ENCODE measurements around the gene MAGI2. TPM values are rescaled to one million over a fixed set of nuclear protein-coding genes. Genes with fewer than 3 reads are reported as not detected.

Gene MAGI2
- total RNA-seq, 1 donor from 2014 or later, result 5.4 TPM

DNA sequence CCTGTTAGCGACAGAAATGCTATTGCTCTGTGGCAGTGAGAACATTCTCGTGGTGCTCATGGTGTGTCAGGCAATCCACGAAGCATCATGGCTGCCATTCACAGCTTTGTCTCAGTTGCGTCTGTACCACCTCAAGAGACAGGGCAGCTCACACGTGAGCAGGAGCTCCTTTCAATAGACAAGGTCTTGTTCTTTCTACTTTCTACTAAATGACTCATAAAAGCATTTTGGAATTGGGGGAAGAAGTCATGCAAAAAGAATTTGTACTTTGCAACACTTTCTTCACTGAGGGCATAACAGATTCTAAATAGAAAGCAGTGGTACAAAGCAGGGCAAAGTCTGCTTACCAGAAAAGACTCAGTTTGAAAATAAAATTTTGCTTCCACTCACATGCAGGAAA is 1016.3 kb downstream of the MAGI2 start:
- Histone ChIP-seq H3K9me3 (ENCODE audit: insufficient read depth, low read depth, low read length) (no peaks in the 10 kb centered on the region), H4K20me1 (ENCODE audit: insufficient read depth, low read length) (no peaks in the 10 kb centered on the region), H3K36me3 (ENCODE audit: insufficient read depth, low read length) (no peaks in the 10 kb centered on the region), H3K79me2 (ENCODE audit: insufficient read depth, low read length) (no peaks in the 10 kb centered on the region), H3K27me3 (ENCODE audit: insufficient read depth, low read length) (no peaks in the 10 kb centered on the region), H3K4me1 (ENCODE audit: insufficient read depth, low read length) (peaks cover 7% of the 10 kb centered on the region), H3K4me2 (ENCODE audit: low read length) (peak overlapping the region; percentile 30), H3K4me3 (ENCODE audit: insufficient read depth, low read depth, low read length) (no peak overlapping the region), H3K9ac (ENCODE audit: low read length) (no peak overlapping the region), H2AFZ (ENCODE audit: low read depth, low read length) (peak overlapping the region; percentile 2), H3K27ac (ENCODE audit: low read depth, low read length) (no peak overlapping the region)
- peaks cover 11% of the 10 kb centered on the region for H3K4me1 Mint-ChIP-seq (ENCODE audit: low read depth, unreplicated experiment)
- H3K4me3 Mint-ChIP-seq (ENCODE audit: unreplicated experiment), result no peak overlapping the region
- TF ChIP-seq, protein P1, sequence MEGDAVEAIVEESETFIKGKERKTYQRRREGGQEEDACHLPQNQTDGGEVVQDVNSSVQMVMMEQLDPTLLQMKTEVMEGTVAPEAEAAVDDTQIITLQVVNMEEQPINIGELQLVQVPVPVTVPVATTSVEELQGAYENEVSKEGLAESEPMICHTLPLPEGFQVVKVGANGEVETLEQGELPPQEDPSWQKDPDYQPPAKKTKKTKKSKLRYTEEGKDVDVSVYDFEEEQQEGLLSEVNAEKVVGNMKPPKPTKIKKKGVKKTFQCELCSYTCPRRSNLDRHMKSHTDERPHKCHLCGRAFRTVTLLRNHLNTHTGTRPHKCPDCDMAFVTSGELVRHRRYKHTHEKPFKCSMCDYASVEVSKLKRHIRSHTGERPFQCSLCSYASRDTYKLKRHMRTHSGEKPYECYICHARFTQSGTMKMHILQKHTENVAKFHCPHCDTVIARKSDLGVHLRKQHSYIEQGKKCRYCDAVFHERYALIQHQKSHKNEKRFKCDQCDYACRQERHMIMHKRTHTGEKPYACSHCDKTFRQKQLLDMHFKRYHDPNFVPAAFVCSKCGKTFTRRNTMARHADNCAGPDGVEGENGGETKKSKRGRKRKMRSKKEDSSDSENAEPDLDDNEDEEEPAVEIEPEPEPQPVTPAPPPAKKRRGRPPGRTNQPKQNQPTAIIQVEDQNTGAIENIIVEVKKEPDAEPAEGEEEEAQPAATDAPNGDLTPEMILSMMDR (IDR thresholded peaks at IDR 0.05; ENCODE audit: insufficient read depth, low read depth, low read length), result no peak
- TF ChIP-seq EZH2 (IDR thresholded peaks at IDR 0.05; ENCODE audit: insufficient read depth, low read length), result no peak
- H3K27ac Mint-ChIP-seq (ENCODE audit: unreplicated experiment), result peak overlapping the region; percentile 19
- H3K9me3 Mint-ChIP-seq (ENCODE audit: unreplicated experiment), result peaks cover 2% of the 10 kb centered on the region
- peak; percentile 60 for DNase-seq (ENCODE audit: low read depth)
- peak; percentile 86 for FAIRE-seq
- H3K27me3 Mint-ChIP-seq (ENCODE audit: low read depth, unreplicated experiment), result no peaks in the 10 kb centered on the region
- H3K36me3 Mint-ChIP-seq (ENCODE audit: low read depth, unreplicated experiment), result no peaks in the 10 kb centered on the region

DNA sequence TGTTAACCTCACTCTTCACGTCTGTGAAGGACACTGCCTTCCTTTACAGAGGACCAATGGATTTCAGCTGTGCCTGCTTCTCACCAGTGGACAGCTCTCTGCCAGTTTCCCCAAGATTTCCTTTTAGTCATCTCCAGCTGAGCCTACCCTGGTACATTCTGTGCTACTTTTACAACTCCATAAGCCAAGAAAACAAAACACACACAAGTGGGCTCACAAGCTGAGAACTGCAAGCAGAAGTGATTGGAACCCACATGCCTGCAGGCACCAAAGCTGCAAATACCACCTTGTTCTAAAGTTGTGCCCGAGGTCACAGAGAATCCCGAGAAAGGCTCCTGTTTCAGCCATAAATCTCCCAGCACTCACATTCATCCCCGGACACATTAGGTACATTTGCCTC is 1018.1 kb downstream of the MAGI2 start:
- H3K9me3 Mint-ChIP-seq (ENCODE audit: unreplicated experiment), result peaks cover 2% of the 10 kb centered on the region
- no peaks in the 10 kb centered on the region for H3K27me3 ChIP-seq (ENCODE audit: insufficient read depth, low read length)
- no peak for DNase-seq (ENCODE audit: low read depth)
- no peak overlapping the region for H3K4me3 ChIP-seq (ENCODE audit: insufficient read depth, low read depth, low read length)
- H3K9ac ChIP-seq (ENCODE audit: low read length), result no peak overlapping the region
- H3K4me2 ChIP-seq (ENCODE audit: low read length), result no peak overlapping the region
- H3K79me2 ChIP-seq (ENCODE audit: insufficient read depth, low read length), result no peaks in the 10 kb centered on the region
- no peak overlapping the region for H3K27ac Mint-ChIP-seq (ENCODE audit: unreplicated experiment)
- H3K27me3 Mint-ChIP-seq (ENCODE audit: low read depth, unreplicated experiment), result no peaks in the 10 kb centered on the region
- no peaks in the 10 kb centered on the region for H3K36me3 Mint-ChIP-seq (ENCODE audit: low read depth, unreplicated experiment)
- H3K36me3 ChIP-seq (ENCODE audit: insufficient read depth, low read length), result no peaks in the 10 kb centered on the region
- FAIRE-seq, result no peak
- H3K4me3 Mint-ChIP-seq (ENCODE audit: unreplicated experiment), result no peak overlapping the region
- TF ChIP-seq EZH2 (IDR thresholded peaks at IDR 0.05; ENCODE audit: insufficient read depth, low read length), result no peak
- TF ChIP-seq, protein P1 (IDR thresholded peaks at IDR 0.05; ENCODE audit: insufficient read depth, low read depth, low read length), result no peak
- H3K4me1 Mint-ChIP-seq (ENCODE audit: low read depth, unreplicated experiment), result peaks cover 11% of the 10 kb centered on the region
- H3K27ac ChIP-seq (ENCODE audit: low read depth, low read length), result no peak overlapping the region
- no peaks in the 10 kb centered on the region for H4K20me1 ChIP-seq (ENCODE audit: insufficient read depth, low read length)
- H3K9me3 ChIP-seq (ENCODE audit: insufficient read depth, low read depth, low read length), result no peaks in the 10 kb centered on the region
- H3K4me1 ChIP-seq (ENCODE audit: insufficient read depth, low read length), result peaks cover 7% of the 10 kb centered on the region
- H2AFZ ChIP-seq (ENCODE audit: low read depth, low read length), result no peak overlapping the region

DNA sequence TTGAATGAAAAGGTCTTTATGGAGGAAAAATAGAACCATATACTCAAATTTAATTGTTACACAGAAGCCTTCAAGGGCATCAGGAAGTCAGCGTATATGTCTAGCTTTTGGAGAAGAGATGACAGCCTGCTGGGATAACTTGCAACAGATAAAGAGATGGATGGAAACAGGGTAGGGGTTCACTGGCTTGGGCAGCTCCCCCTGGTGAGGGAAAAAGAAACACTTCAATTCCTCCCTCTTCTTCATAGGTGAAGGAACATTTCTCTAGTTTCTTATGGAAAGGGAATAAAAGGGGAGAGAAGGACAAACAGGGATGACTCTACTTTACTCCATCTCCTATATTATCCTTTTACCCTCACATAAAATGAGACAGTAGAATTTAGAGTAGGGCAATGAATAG is 1019.2 kb downstream of the MAGI2 start:
- H3K9ac ChIP-seq (ENCODE audit: low read length), result no peak overlapping the region
- no peak for DNase-seq (ENCODE audit: low read depth)
- Mint-ChIP-seq H3K27ac (ENCODE audit: unreplicated experiment) (no peak overlapping the region), H3K4me1 (ENCODE audit: low read depth, unreplicated experiment) (peaks cover 11% of the 10 kb centered on the region), H3K9me3 (ENCODE audit: unreplicated experiment) (peaks cover 2% of the 10 kb centered on the region), H3K4me3 (ENCODE audit: unreplicated experiment) (no peak overlapping the region), H3K27me3 (ENCODE audit: low read depth, unreplicated experiment) (no peaks in the 10 kb centered on the region), H3K36me3 (ENCODE audit: low read depth, unreplicated experiment) (no peaks in the 10 kb centered on the region)
- peaks cover 7% of the 10 kb centered on the region for H3K4me1 ChIP-seq (ENCODE audit: insufficient read depth, low read length)
- no peak for TF ChIP-seq EZH2 (IDR thresholded peaks at IDR 0.05; ENCODE audit: insufficient read depth, low read length)
- TF ChIP-seq, protein P1 (IDR thresholded peaks at IDR 0.05; ENCODE audit: insufficient read depth, low read depth, low read length), result no peak
- H3K79me2 ChIP-seq (ENCODE audit: insufficient read depth, low read length), result no peaks in the 10 kb centered on the region
- H4K20me1 ChIP-seq (ENCODE audit: insufficient read depth, low read length), result no peaks in the 10 kb centered on the region
- H3K9me3 ChIP-seq (ENCODE audit: insufficient read depth, low read depth, low read length), result no peaks in the 10 kb centered on the region
- no peak overlapping the region for H2AFZ ChIP-seq (ENCODE audit: low read depth, low read length)
- no peak overlapping the region for H3K4me3 ChIP-seq (ENCODE audit: insufficient read depth, low read depth, low read length)
- H3K27me3 ChIP-seq (ENCODE audit: insufficient read depth, low read length), result no peaks in the 10 kb centered on the region
- no peak overlapping the region for H3K27ac ChIP-seq (ENCODE audit: low read depth, low read length)
- no peak for FAIRE-seq
- H3K4me2 ChIP-seq (ENCODE audit: low read length), result no peak overlapping the region
- H3K36me3 ChIP-seq (ENCODE audit: insufficient read depth, low read length), result no peaks in the 10 kb centered on the region

Data from astrocyte (in vitro differentiated cells and primary cell).